GM12892 (cell line): ENCODE measurements around the gene DNM3.

ENCODE experiments used
- POLR2A ChIP-seq: IDR thresholded peaks from 2 replicates; pipeline ENCODE4 v1.6.1; 2011; ENCODE audit warnings: low read depth, low read length, control low read depth
- POLR2AphosphoS5 ChIP-seq: IDR thresholded peaks from 2 replicates; pipeline ENCODE4 v1.6.1; 2011; ENCODE audit warnings: low read depth, low read length, control low read depth
- TAF1 ChIP-seq: IDR thresholded peaks from 2 replicates; pipeline ENCODE4 v1.6.1; 2011; ENCODE audit warnings: low read depth, mild to moderate bottlenecking, control low read depth, low read length, borderline replicate concordance

DNA sequence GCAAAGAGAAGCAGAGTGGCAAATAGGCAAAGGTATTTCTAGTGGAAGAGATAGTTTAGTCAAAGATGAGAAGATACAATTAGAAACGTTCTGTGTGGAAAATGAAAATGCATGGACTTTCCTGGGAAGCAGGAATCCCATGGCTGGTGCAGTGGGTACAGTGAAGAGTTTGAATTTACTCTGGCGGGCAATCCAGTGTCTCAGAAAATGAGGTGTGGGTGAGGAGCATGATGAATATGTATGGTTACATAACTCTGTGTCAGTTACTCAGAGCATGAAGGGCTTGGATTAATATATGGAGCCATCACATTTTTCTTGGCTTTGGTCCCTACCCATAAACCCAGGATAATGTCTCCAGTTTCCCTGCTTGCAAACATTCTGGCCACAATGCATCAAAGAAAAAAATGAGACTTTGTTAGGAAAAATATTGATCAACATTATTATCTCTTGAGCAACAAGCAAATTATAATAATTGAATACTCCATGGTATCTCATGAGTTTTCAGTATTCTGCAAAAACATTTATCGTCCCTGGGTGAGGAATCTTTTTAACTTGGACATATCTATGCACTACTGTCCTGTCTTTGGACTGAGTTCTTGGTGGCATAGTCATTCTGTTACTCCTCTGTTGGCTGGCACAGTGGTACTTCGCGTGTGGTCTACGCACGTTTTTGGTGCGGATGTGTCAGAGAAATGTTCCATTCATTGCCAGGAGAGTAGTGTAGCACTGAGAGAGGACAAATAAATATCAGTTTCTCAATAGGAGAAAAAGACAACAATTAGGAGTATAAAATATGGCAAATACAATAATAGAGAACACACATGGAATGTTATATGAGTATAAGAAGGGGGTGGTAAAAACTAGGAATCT lies 405.5 kb downstream of the DNM3 start:
- TF ChIP-seq TAF1: no peak
- no peak for TF ChIP-seq POLR2A
- no peak for TF ChIP-seq POLR2AphosphoS5
